HCT116 (cell line): ENCODE measurements around the gene TMEM121. TPM values are rescaled to one million over a fixed set of nuclear protein-coding genes. Genes with fewer than 3 reads are reported as not detected.
A peak's percentile ranks its signal among the peaks of the same experiment; 100 is the strongest.

ENCODE experiments used
- ATAC-seq: fragments of 200-7000 bp; cut with Tn5 transposase; 2 replicates; pipeline ENCODE4 v1.9.1; 2020; ENCODE audit warnings: mild to moderate bottlenecking, moderate library complexity
- BruUV-seq: library from RNA; stranded (reverse); fragments of 400-500 nt; replicated peaks from 2 replicates; lab custom pipeline; 2021; lab: Mats Ljungman, UMichigan
- CTCF ChIA-PET: fragments of 300-600 bp; sonication (Branson Sonifier 250); formaldehyde crosslinking; loops from one replicate; lab custom pipeline; 2021; ENCODE audit warnings: antibody characterized with exemption; lab: Charles Lee
- POLR2A ChIA-PET: fragments of 300-600, 350-600 bp; sonication (Branson Sonifier 250); formaldehyde crosslinking; loops from one replicate; lab custom pipeline; 2021; ENCODE audit warnings: antibody characterized with exemption; lab: Charles Lee
- RAD21 ChIA-PET, 2 experiments: fragments of 300-600 bp; sonication (Branson Sonifier 250); formaldehyde crosslinking; loops; one replicate each; lab custom pipeline; 2023; ENCODE audit warnings: low total read pairs in 2 of 2; ENCODE audit not compliant: uncharacterized antibody in 2 of 2, unreplicated experiment in 2 of 2, low non-redundant PET in 1 of 2; lab: Charles Lee
- DNase-seq: peaks from one replicate; pipeline ENCODE4 v3.0.0-alpha.2; 2010; ENCODE audit warnings: low read depth, low spot score
- H2AFZ ChIP-seq: fragments of 200-600 bp; shearing (Covaris generic), sonication (generic); 2 replicates; pipeline ENCODE4 v1.6.1; 2017; ENCODE audit warnings: low read depth, mixed run types, mixed read lengths, antibody characterized with exemption, low read length; ENCODE audit not compliant: poor library complexity, severe bottlenecking
- H3K27ac ChIP-seq: 2 replicates; pipeline ENCODE4 v1.5.1; 2012; ENCODE audit warnings: low read depth, low read length
- H3K27me3 ChIP-seq: fragments of 200-600 bp; sonication (generic); 2 replicates; pipeline ENCODE4 v1.6.1; 2016; ENCODE audit warnings: mixed run types, low read length, mixed read lengths; ENCODE audit not compliant: insufficient read depth
- H3K36me3 ChIP-seq, 2 experiments: fragments of 200-500 bp in 1 of 2; fragments of 200-600 bp in 1 of 2; sonication (Bioruptor generic) in 1 of 2; sonication (generic) in 1 of 2; 2 replicates each; pipeline versions ENCODE4 v1.5.1 to v1.6.1; 2014 to 2016; ENCODE audit warnings: low read length in 2 of 2, inconsistent platforms in 1 of 2, mixed read lengths in 1 of 2, mixed run types in 1 of 2; ENCODE audit not compliant: insufficient read depth in 2 of 2, control insufficient read depth in 1 of 2
- H3K4me1 ChIP-seq, 2 experiments: fragments of 200-600 bp in 1 of 2; sonication (generic) in 1 of 2; 2 replicates each; pipeline versions ENCODE4 v1.5.1 to v1.6.1; 2012 to 2017; ENCODE audit warnings: low read length in 2 of 2, inconsistent platforms in 1 of 2, mild to moderate bottlenecking in 1 of 2, mixed read lengths in 1 of 2, mixed run types in 1 of 2, moderate library complexity in 1 of 2; ENCODE audit not compliant: insufficient read depth in 2 of 2, control insufficient read depth in 1 of 2
- H3K4me2 ChIP-seq: fragments of 200-600 bp; sonication (generic); 2 replicates; pipeline ENCODE4 v1.6.1; 2017; ENCODE audit warnings: mixed run types, low read length, mixed read lengths
- H3K4me3 ChIP-seq, 2 experiments: fragments of 200-600 bp in 1 of 2; sonication (generic) in 1 of 2; replicated peaks in 1 of 2; 2 replicates each; pipeline ENCODE4 v1.5.1; 2011 to 2016; ENCODE audit warnings: low read length in 2 of 2, control low read depth in 1 of 2, low read depth in 1 of 2, mild to moderate bottlenecking in 1 of 2, mixed read lengths in 1 of 2, mixed run types in 1 of 2
- H3K79me2 ChIP-seq: fragments of 200-600 bp; sonication (generic); 2 replicates; pipeline ENCODE4 v1.6.1; 2017; ENCODE audit warnings: mild to moderate bottlenecking, mixed run types, low read length, moderate library complexity, mixed read lengths; ENCODE audit not compliant: insufficient read depth
- H3K9ac ChIP-seq: fragments of 200-600 bp; sonication (generic); 2 replicates; pipeline ENCODE4 v1.6.1; 2016; ENCODE audit warnings: low read length, mixed read lengths
- H3K9me2 ChIP-seq: fragments of 200-600 bp; sonication (generic), shearing (Covaris generic); 2 replicates; pipeline ENCODE4 v1.6.1; 2017; ENCODE audit warnings: mixed run types, mild to moderate bottlenecking, moderate library complexity; ENCODE audit not compliant: insufficient read depth
- H3K9me3 ChIP-seq, 2 experiments: fragments of 200-500 bp in 1 of 2; fragments of 200-600 bp in 1 of 2; sonication (Bioruptor generic) in 1 of 2; sonication (generic) in 1 of 2; 2 replicates each; pipeline ENCODE4 v1.6.1; 2014 to 2017; ENCODE audit warnings: low read length in 2 of 2, mixed read lengths in 2 of 2, inconsistent platforms in 1 of 2, low read depth in 1 of 2, mild to moderate bottlenecking in 1 of 2, mixed run types in 1 of 2, moderate library complexity in 1 of 2; ENCODE audit not compliant: control insufficient read depth in 1 of 2, insufficient read depth in 1 of 2
- H4K20me1 ChIP-seq: fragments of 200-600 bp; sonication (generic), shearing (Covaris generic); 2 replicates; pipeline ENCODE4 v1.6.1; 2017; ENCODE audit warnings: mixed run types, mild to moderate bottlenecking, moderate library complexity; ENCODE audit not compliant: insufficient read depth
- CEBPB ChIP-seq: IDR thresholded peaks from 2 replicates; pipeline ENCODE4 v1.6.1; 2012; ENCODE audit warnings: low read depth
- EGR1 ChIP-seq: IDR thresholded peaks from 2 replicates; pipeline ENCODE4 v1.6.1; 2012; ENCODE audit warnings: low read depth
- EZH2 ChIP-seq: fragments of 200-600 bp; sonication (generic); IDR thresholded peaks from 2 replicates; pipeline ENCODE4 v1.6.1; 2017; ENCODE audit warnings: antibody characterized with exemption, mixed run types
- EZH2phosphoT487 ChIP-seq: fragments of 200-600 bp; IDR thresholded peaks from 2 replicates; pipeline ENCODE4 v1.6.1; 2018; ENCODE audit warnings: antibody characterized with exemption, borderline replicate concordance
- FOSL1 ChIP-seq: IDR thresholded peaks from 2 replicates; pipeline ENCODE4 v1.6.1; 2012; ENCODE audit warnings: low read depth
- JUND ChIP-seq: IDR thresholded peaks from 2 replicates; pipeline ENCODE4 v1.6.1; 2012
- POLR2A ChIP-seq: IDR thresholded peaks from 2 replicates; pipeline ENCODE4 v1.7.0; 2011; ENCODE audit warnings: borderline replicate concordance; ENCODE audit not compliant: insufficient read depth, insufficient read length; ENCODE audit errors: extremely low read depth
- RAD21 ChIP-seq: IDR thresholded peaks from 2 replicates; pipeline ENCODE4 v1.6.1; 2012; ENCODE audit warnings: low read depth, mild to moderate bottlenecking
- SIN3A ChIP-seq: IDR thresholded peaks from 2 replicates; pipeline ENCODE4 v1.6.1; 2012; ENCODE audit warnings: low read depth
- SP1 ChIP-seq: IDR thresholded peaks from 2 replicates; pipeline ENCODE4 v1.6.1; 2012; ENCODE audit warnings: low read depth
- SRF ChIP-seq: IDR thresholded peaks from 2 replicates; pipeline ENCODE4 v1.6.1; 2012; ENCODE audit warnings: low read depth
- ZFX ChIP-seq: fragments of 450-650 bp; IDR thresholded peaks from 2 replicates; pipeline ENCODE4 v1.6.1; 2017
- intact Hi-C: fragments of 100-400 bp; cut with micrococcal nuclease; formaldehyde crosslinking; loops from 2 replicates; pipeline ENCODE4 v1.10.0; 2022
- total RNA-seq: library from RNA; stranded (reverse); gene quantifications from one replicate; pipeline ENCODE4 v1.2.1, GENCODE V29; 2021; ENCODE audit not compliant: unreplicated experiment
- TF ChIP-seq, protein P1 (sequence below), 3 experiments: fragments of 200-600 bp in 1 of 3; sonication (generic) in 1 of 3; IDR thresholded peaks in 2 of 3; conservative IDR thresholded peaks in 1 of 3; 2 replicates each; pipeline ENCODE4 v1.5.1; 2012 to 2017; ENCODE audit warnings: low read depth in 2 of 3, low read length in 2 of 3, antibody characterized with exemption in 1 of 3, borderline replicate concordance in 1 of 3, control low read depth in 1 of 3, mild to moderate bottlenecking in 1 of 3, mixed read lengths in 1 of 3, mixed run types in 1 of 3, moderate library complexity in 1 of 3; ENCODE audit not compliant: insufficient read depth in 1 of 3
- TF ChIP-seq, protein P2 (sequence below): IDR thresholded peaks from 2 replicates; pipeline ENCODE4 v1.6.1; 2012
- TF ChIP-seq, protein P3 (sequence below): IDR thresholded peaks from 2 replicates; pipeline ENCODE4 v1.6.1; 2012; ENCODE audit warnings: low read depth
- TF ChIP-seq, protein P4 (sequence below): IDR thresholded peaks from 2 replicates; pipeline ENCODE4 v1.6.1; 2012

Gene TMEM121
- total RNA-seq, 1 experiment from 2014 or later, result 5.5 TPM

DNA sequence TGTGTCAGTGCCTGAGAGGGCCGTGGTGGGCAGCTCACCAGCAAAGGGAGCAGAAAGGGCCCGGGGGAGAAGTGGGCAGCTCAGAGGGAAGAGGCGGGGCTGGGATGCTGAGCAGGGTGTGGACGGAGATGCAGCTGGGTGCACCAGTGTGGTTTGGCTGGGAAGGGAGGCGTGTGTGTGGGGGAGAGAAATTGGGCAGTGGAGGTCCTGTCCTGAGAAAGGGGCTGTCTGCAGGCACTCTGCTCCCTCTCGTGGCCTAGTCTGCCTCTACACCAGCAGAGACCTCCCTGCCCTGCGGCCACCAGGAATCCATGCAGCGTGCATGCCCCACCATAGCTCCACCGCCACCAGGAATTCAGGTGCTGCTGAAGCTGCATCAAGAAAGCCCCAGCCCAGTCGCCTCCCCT is 6.4 kb downstream of the TMEM121 start:
- ATAC-seq (peak; percentile 62), DNase-seq (no peak)
- Histone ChIP-seq H3K9me2 (no peaks in the 10 kb centered on the region), H3K4me2 (no peak overlapping the region), H3K79me2 (no peaks in the 10 kb centered on the region), H3K27me3 (no peaks in the 10 kb centered on the region), H2AFZ (no peak overlapping the region), H3K27ac (no peak overlapping the region), H4K20me1 (no peaks in the 10 kb centered on the region), H3K9me3 (no peaks in the 10 kb centered on the region), H3K4me3 (no peak overlapping the region), H3K36me3 (no peaks in the 10 kb centered on the region), H3K9ac (no peak overlapping the region), H3K4me1 (peaks cover 0 to 5% of the 10 kb centered on the region in 2 experiments; a peak in 3 of 4 replicates)
- intact Hi-C loops, result loop anchor here (10.0 kb wide), 1 partner anchor 622 kb away; no protein-coding TSS in a partner anchor
- ChIA-PET POLR2A (no interaction called here), RAD21 (interaction anchor here in 1 of 2 experiments (1.2 kb wide), 1 partner anchor 162 kb away, joined by 3 read pairs; no protein-coding TSS in a partner anchor), CTCF (interaction anchor here (0.8 to 2.2 kb wide), 4 partner anchors 43 to 162 kb away, joined by 3 to 19 read pairs (median 5); no protein-coding TSS in a partner anchor)
- no TSS peak for BruUV-seq
- TF ChIP-seq SRF (no peak), FOSL1 (no peak), RAD21 (peak; percentile 51), EGR1 (no peak)
- TF ChIP-seq, protein P1, sequence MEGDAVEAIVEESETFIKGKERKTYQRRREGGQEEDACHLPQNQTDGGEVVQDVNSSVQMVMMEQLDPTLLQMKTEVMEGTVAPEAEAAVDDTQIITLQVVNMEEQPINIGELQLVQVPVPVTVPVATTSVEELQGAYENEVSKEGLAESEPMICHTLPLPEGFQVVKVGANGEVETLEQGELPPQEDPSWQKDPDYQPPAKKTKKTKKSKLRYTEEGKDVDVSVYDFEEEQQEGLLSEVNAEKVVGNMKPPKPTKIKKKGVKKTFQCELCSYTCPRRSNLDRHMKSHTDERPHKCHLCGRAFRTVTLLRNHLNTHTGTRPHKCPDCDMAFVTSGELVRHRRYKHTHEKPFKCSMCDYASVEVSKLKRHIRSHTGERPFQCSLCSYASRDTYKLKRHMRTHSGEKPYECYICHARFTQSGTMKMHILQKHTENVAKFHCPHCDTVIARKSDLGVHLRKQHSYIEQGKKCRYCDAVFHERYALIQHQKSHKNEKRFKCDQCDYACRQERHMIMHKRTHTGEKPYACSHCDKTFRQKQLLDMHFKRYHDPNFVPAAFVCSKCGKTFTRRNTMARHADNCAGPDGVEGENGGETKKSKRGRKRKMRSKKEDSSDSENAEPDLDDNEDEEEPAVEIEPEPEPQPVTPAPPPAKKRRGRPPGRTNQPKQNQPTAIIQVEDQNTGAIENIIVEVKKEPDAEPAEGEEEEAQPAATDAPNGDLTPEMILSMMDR (IDR thresholded peaks at IDR 0.05 in 2 of 3, conservative IDR thresholded peaks at IDR 0.05 in 1 of 3; ENCODE audit: borderline replicate concordance in 1 of 3, insufficient read depth in 1 of 3, low read depth in 2 of 3, low read length in 2 of 3), result peak; percentile 8 to 56 (median 48); a peak in 4 of 6 replicates

DNA sequence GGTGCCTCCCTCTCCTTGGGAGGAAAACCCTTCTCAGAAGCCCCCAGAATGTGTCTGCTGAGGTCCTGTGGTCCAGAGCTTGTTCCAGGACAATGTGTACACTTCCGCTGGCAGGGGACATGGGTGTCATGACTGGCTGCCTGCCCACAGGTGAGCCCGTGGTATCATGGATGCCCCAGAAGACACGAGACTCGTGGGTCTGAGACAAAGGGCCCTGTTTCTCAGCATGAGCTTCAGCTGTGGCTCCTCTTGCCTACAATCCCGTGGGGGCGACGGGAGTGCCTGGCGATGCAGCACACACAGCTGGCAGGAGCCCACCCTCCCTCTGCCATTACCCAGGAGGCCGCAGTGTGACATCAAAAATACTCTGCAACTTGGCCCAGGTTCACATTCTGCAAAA is 7.0 kb downstream of the TMEM121 start:
- BruUV-seq, result no TSS peak
- RAD21 ChIA-PET, result interaction anchor here in 1 of 2 experiments (1.2 kb wide), 1 partner anchor 163 kb away, joined by 3 read pairs; no protein-coding TSS in a partner anchor
- Histone ChIP-seq H3K27ac (no peak overlapping the region), H3K4me3 (no peak overlapping the region), H3K9ac (no peak overlapping the region), H3K36me3 (no peaks in the 10 kb centered on the region), H2AFZ (no peak overlapping the region), H3K9me2 (no peaks in the 10 kb centered on the region), H3K9me3 (no peaks in the 10 kb centered on the region), H3K4me1 (peaks cover 0 to 3% of the 10 kb centered on the region in 2 experiments; a peak in 1 of 4 replicates), H4K20me1 (no peaks in the 10 kb centered on the region), H3K27me3 (no peaks in the 10 kb centered on the region), H3K79me2 (no peaks in the 10 kb centered on the region), H3K4me2 (no peak overlapping the region)
- POLR2A ChIA-PET, result no interaction called here
- DNase-seq, result no peak
- intact Hi-C loops, result loop anchor here (10.0 kb wide), 1 partner anchor 621 kb away; no protein-coding TSS in a partner anchor
- CTCF ChIA-PET, result interaction anchor here (0.8 to 2.2 kb wide), 3 partner anchors 44 to 163 kb away, joined by 3 to 19 read pairs (median 3); no protein-coding TSS in a partner anchor
- no peak for ATAC-seq
- no peak for TF ChIP-seq JUND
- TF ChIP-seq EGR1, result no peak
- no peak for TF ChIP-seq CEBPB
- TF ChIP-seq SP1, result no peak
- no peak for TF ChIP-seq EZH2
- no peak for TF ChIP-seq SRF
- TF ChIP-seq SIN3A, result no peak
- no peak for TF ChIP-seq EZH2phosphoT487
- TF ChIP-seq, protein P2, sequence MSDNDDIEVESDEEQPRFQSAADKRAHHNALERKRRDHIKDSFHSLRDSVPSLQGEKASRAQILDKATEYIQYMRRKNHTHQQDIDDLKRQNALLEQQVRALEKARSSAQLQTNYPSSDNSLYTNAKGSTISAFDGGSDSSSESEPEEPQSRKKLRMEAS, result no peak
- TF ChIP-seq POLR2A, result no peak
- TF ChIP-seq, protein P3, sequence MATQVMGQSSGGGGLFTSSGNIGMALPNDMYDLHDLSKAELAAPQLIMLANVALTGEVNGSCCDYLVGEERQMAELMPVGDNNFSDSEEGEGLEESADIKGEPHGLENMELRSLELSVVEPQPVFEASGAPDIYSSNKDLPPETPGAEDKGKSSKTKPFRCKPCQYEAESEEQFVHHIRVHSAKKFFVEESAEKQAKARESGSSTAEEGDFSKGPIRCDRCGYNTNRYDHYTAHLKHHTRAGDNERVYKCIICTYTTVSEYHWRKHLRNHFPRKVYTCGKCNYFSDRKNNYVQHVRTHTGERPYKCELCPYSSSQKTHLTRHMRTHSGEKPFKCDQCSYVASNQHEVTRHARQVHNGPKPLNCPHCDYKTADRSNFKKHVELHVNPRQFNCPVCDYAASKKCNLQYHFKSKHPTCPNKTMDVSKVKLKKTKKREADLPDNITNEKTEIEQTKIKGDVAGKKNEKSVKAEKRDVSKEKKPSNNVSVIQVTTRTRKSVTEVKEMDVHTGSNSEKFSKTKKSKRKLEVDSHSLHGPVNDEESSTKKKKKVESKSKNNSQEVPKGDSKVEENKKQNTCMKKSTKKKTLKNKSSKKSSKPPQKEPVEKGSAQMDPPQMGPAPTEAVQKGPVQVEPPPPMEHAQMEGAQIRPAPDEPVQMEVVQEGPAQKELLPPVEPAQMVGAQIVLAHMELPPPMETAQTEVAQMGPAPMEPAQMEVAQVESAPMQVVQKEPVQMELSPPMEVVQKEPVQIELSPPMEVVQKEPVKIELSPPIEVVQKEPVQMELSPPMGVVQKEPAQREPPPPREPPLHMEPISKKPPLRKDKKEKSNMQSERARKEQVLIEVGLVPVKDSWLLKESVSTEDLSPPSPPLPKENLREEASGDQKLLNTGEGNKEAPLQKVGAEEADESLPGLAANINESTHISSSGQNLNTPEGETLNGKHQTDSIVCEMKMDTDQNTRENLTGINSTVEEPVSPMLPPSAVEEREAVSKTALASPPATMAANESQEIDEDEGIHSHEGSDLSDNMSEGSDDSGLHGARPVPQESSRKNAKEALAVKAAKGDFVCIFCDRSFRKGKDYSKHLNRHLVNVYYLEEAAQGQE, result no peak
- TF ChIP-seq, protein P4, sequence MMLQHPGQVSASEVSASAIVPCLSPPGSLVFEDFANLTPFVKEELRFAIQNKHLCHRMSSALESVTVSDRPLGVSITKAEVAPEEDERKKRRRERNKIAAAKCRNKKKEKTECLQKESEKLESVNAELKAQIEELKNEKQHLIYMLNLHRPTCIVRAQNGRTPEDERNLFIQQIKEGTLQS, result no peak
- no peak for TF ChIP-seq ZFX
